Thymus (tissue), 11 donors: Measurements from ENCODE around the gene POC5. TPM values are rescaled to one million over a fixed set of nuclear protein-coding genes. Genes with fewer than 3 reads are reported as not detected.

Experiments
- DNase-seq, 9 donors: peaks; one replicate each; pipeline ENCODE4 v3.0.0-alpha.2; 2013; ENCODE audit warnings: low spot score in 9 of 9, low read depth in 6 of 9, missing footprints in 1 of 9
- H3K27ac ChIP-seq, 2 donors: one replicate each; pipeline ENCODE4 v1.5.1; 2013; ENCODE audit warnings: control low read depth in 1 of 2, low read depth in 1 of 2, low read length in 1 of 2, mild to moderate bottlenecking in 1 of 2, moderate library complexity in 1 of 2
- H3K27me3 ChIP-seq, 2 donors: one replicate each; pipeline ENCODE4 v1.5.1; 2013; ENCODE audit warnings: low read length in 1 of 2; ENCODE audit not compliant: control insufficient read depth in 2 of 2, insufficient read depth in 1 of 2
- H3K36me3 ChIP-seq, 2 donors: one replicate each; pipeline ENCODE4 v1.5.1; 2013; ENCODE audit warnings: low read length in 1 of 2, mild to moderate bottlenecking in 1 of 2, moderate library complexity in 1 of 2; ENCODE audit not compliant: control insufficient read depth in 2 of 2, insufficient read depth in 2 of 2
- H3K4me1 ChIP-seq, 2 donors: one replicate each; pipeline ENCODE4 v1.5.1; 2013; ENCODE audit warnings: low read length in 2 of 2; ENCODE audit not compliant: control insufficient read depth in 2 of 2, insufficient read depth in 2 of 2
- H3K4me3 ChIP-seq, 2 donors: one replicate each; pipeline ENCODE4 v1.5.1; 2013; ENCODE audit warnings: low read length in 2 of 2, control low read depth in 1 of 2, mild to moderate bottlenecking in 1 of 2
- H3K9me3 ChIP-seq, 2 donors: one replicate each; pipeline ENCODE4 v1.5.1; 2013; ENCODE audit warnings: low read length in 1 of 2, mild to moderate bottlenecking in 1 of 2; ENCODE audit not compliant: control insufficient read depth in 2 of 2, insufficient read depth in 1 of 2
- WGBS: extraction: QIAGEN DNeasy Blood & Tissue Kit; methylation state at CpG from one replicate; pipeline ENCODE4 v1.1.7; 2013; 5-methylcytosine and 5-hydroxymethylcytosine counted together
- polyA plus RNA-seq: library from polyadenylated mRNA; stranded (reverse); fragments of 200-250 nt; gene quantifications from one replicate; pipeline ENCODE4 v1.2.3, GENCODE V29; 2013
- total RNA-seq: library from RNA; stranded (reverse); fragments of 120-200 nt; gene quantifications from one replicate; pipeline ENCODE4 v1.2.4, GENCODE V29; 2013
- donor health status: healthy.

The POC5 gene
- total and polyA plus RNA-seq, 2 donors: 18.9 to 21.4 TPM

DNA sequence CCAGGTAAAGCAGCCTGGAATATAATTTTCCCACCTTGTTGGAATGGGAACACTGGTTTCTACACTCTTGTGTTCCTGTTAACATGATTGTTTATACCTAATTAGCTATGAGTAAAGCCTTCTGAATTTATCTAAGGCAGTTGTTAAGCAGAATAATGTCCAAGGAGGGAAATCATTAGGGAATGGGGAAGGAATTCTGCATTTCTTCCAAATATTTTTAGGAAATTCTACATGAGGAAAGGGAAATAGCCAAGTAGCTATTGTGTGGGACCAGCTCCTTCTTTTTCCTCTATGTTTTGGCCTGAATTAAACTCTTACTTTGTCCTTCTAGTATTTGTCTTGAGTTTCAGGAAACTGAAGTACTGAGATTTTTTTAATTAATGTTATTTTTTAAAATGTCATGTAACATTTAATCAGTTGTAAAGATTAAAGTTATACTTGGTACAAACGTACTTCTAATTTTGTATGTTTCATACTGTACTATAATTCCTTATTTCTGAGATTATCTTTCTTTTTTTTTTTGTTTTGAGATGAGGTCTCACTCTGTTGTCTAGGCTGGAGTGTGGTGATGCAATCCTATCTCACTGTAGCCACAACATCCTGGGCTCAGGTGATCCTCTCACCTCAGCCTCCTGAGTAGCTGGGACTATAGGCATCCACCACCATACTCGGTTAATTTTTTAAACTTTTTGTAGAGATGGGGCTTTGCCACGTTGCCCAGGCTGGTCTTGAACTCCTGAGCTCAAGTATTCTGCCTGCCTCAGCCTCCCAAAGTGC, 77.5 kb downstream of the POC5 start:
- H3K27me3 ChIP-seq: no peaks in the 10 kb centered on the region
- no peak overlapping the region for H3K27ac ChIP-seq
- H3K4me3 ChIP-seq: no peak overlapping the region
- WGBS: 88% methylated on average over 3 of the region's 3 CpGs
- no peaks in the 10 kb centered on the region for H3K4me1 ChIP-seq
- H3K36me3 ChIP-seq: no peaks in the 10 kb centered on the region
- no peak for DNase-seq
- no peaks in the 10 kb centered on the region for H3K9me3 ChIP-seq

DNA sequence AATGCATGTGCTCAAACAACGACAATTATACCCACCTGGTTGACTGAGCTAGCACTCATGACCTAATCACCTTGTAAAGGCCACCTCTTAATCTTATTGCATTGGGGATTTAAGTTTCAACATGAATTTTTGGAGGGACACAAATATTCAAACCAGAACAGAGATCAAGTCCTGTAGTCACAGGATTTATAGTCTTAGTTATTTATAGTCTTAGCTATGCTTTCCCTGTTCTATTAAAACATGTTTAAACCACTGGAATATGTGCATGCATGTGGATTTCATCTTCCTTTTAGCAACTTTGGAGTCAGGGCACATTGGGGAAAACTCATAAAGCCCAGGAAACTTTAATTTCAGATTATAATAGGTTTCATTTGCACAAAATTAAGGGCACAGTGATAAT, 79.3 kb downstream of the POC5 start:
- Histone ChIP-seq H3K27ac (no peak overlapping the region), H3K27me3 (no peaks in the 10 kb centered on the region), H3K9me3 (no peaks in the 10 kb centered on the region), H3K36me3 (no peaks in the 10 kb centered on the region), H3K4me3 (no peak overlapping the region), H3K4me1 (no peaks in the 10 kb centered on the region)
- no peak for DNase-seq
- 96% methylated on average over 1 of the region's 1 CpG for WGBS

DNA sequence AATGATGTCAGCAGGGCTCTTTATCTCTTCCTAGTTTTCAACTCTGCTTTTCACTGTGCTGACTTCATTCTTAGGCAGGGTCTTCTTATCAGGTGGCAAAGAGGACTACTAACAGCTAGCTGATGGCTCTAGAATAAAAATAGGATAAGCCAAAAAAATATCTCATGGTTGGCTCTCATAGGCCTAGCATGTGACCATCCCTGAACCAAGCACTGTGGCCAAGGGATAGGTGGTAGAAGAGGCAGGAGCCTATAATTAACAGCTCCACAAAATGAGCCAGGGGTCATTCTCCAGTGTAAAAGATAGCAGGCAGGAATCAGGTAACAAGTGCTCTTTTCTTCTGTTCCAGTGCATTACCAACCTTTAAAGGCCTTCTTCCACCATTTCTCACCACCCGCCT, 84.9 kb downstream of the POC5 start:
- no peak for DNase-seq
- no peaks in the 10 kb centered on the region for H3K36me3 ChIP-seq
- no peak overlapping the region for H3K27ac ChIP-seq
- WGBS: 95% methylated on average over 1 of the region's 1 CpG
- H3K4me1 ChIP-seq: no peaks in the 10 kb centered on the region
- no peak overlapping the region for H3K4me3 ChIP-seq
- no peaks in the 10 kb centered on the region for H3K9me3 ChIP-seq
- H3K27me3 ChIP-seq: no peaks in the 10 kb centered on the region

DNA sequence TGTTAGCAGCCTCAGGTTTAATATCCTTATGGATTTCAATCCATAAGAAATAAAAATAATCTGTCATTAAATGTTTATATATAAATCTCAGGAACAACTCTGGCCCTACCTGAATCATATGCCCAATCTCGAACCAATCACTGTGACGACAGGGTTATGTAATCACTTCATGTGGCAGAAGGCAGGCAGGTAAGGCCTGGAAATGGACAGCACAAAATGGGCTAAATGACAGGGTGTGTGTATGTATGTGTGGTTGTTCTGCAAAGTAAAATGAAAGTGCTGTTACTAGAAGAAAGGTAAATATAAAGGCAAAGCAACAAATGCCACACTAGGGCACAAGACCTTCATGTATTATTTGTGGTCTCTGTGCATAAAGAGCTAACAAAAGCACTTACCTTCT, 86.4 kb downstream of the POC5 start:
- Histone ChIP-seq H3K27me3 (no peaks in the 10 kb centered on the region), H3K27ac (no peak overlapping the region), H3K4me3 (no peak overlapping the region), H3K36me3 (no peaks in the 10 kb centered on the region), H3K4me1 (no peaks in the 10 kb centered on the region), H3K9me3 (no peaks in the 10 kb centered on the region)
- no peak for DNase-seq
- 98% methylated on average over 2 of the region's 2 CpGs for WGBS

DNA sequence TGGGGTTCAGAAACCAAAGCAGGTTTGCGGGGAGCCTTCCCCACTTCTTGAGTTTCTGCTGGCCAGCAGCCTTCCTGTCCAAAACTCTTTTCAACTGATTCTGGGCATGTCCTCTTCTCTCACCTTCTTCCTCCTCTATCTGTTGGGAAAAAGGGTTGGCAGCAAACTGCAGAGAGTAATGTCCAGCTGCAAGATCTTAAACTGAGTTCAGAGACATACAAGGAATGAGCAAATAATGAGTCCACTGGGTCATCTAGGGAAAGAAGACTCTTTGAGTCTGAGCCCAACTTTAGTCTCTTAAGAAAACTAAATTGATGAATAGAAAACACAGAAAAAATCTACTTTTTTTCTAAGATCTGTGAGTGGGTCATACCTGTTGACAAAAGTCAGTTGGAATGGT, 89.4 kb downstream of the POC5 start:
- H3K4me3 ChIP-seq: no peak overlapping the region
- no peaks in the 10 kb centered on the region for H3K36me3 ChIP-seq
- DNase-seq: no peak
- H3K4me1 ChIP-seq: no peaks in the 10 kb centered on the region
- no peaks in the 10 kb centered on the region for H3K27me3 ChIP-seq
- H3K9me3 ChIP-seq: no peaks in the 10 kb centered on the region
- H3K27ac ChIP-seq: no peak overlapping the region
- WGBS: 95% methylated on average over 1 of the region's 1 CpG

DNA sequence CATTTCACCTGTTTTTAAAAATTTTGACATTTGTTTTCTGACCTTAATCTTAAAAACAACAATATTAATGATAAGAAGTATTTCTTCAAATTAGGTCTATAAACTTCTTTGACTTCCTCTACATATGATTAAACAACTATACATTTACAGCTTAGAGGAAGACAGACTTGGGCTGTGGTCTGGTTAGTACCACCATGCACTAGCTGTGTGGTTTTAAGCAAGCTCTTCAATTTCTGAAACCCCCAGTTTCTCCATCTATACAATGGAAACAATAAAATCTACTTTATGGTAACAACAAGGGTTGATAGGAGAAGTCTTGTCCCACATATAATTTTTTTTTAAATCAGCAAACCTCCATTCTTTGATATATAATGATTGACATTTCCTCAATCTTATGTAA, 90.3 kb downstream of the POC5 start:
- Histone ChIP-seq H3K36me3 (no peaks in the 10 kb centered on the region), H3K27ac (no peak overlapping the region), H3K9me3 (no peaks in the 10 kb centered on the region), H3K27me3 (no peaks in the 10 kb centered on the region), H3K4me1 (no peaks in the 10 kb centered on the region), H3K4me3 (no peak overlapping the region)
- no peak for DNase-seq

Other genes starting within 250 kb of the POC5 start
- gene CERT1, start 205.8 kb downstream of the POC5 start, total RNA-seq: 13.9 TPM
- 27.1 TPM for gene CERT1, start 205.8 kb downstream of the POC5 start, polyA plus RNA-seq
- gene POLK, start 205.5 kb downstream of the POC5 start, total RNA-seq: 23.1 TPM
- gene POLK, start 205.5 kb downstream of the POC5 start, polyA plus RNA-seq: 10.2 TPM
- 0.33 TPM for gene ANKDD1B, start 106.0 kb downstream of the POC5 start, total RNA-seq
- 1.6 TPM for gene ANKDD1B, start 106.0 kb downstream of the POC5 start, polyA plus RNA-seq